Stimulated activated CD4-positive, alpha-beta T cell treated with anti-CD3 and anti-CD28 coated beads, Interleukin-4, amount 100 ng/mL, for 48 hours (primary cell): ENCODE data around the gene AKR7A2.
"Not testable (repeated sequence)": the region's sequence is repeated elsewhere in the genome, so short reads cannot be mapped to it uniquely, and the experiment has no call there.

Experiments
- DNase-seq, 2 donors: peaks; one replicate each; pipeline ENCODE4 v3.0.0-alpha.2; 2020; ENCODE audit warnings: low read depth in 2 of 2

Gene AKR7A2

GRCh38 chr1:19307794-19308508 is 4.0 kb downstream of the AKR7A2 start:
- DNase-seq: no peak

GRCh38 chr1:19306941-19307340 is 5.0 kb downstream of the AKR7A2 start:
- no peak for DNase-seq

- DNase-seq: no peak
Observed at GRCh38 chr1:19305880-19306279, 6.1 kb downstream of the AKR7A2 start.

GRCh38 chr1:19304081-19304480 is 7.9 kb downstream of the AKR7A2 start:
- DNase-seq: not testable (repeated sequence)

GRCh38 chr1:19300211-19300610 is 11.7 kb downstream of the AKR7A2 start:
- no peak for DNase-seq

- no peak for DNase-seq
Observed at GRCh38 chr1:19294638-19295037, 17.3 kb downstream of the AKR7A2 start.

GRCh38 chr1:19289244-19289643 is 22.7 kb downstream of the AKR7A2 start:
- DNase-seq: no peak

- peak; percentile 50 to 55 for DNase-seq
Observed at GRCh38 chr1:19288324-19289241, 23.4 kb downstream of the AKR7A2 start, which contains the start of gene AKR7A3. Gene AKR7A3 (minus strand): TSS chr1:19288770. CDS start chr1:19288709, 61 bp downstream.

- no peak for DNase-seq
Observed at GRCh38 chr1:19287436-19288185, 24.3 kb downstream of the AKR7A2 start.

- DNase-seq: not testable (repeated sequence)
Observed at GRCh38 chr1:19285807-19286206, 26.1 kb downstream of the AKR7A2 start.

- not testable (repeated sequence) for DNase-seq
Observed at GRCh38 chr1:19285366-19285765, 26.6 kb downstream of the AKR7A2 start.

GRCh38 chr1:19284881-19285280 is 27.1 kb downstream of the AKR7A2 start:
- DNase-seq: no peak

- DNase-seq: no peak
Observed at GRCh38 chr1:19283891-19284290, 28.1 kb downstream of the AKR7A2 start.

- DNase-seq: no peak
Observed at GRCh38 chr1:19274636-19275035, 37.3 kb downstream of the AKR7A2 start.

- DNase-seq: not testable (repeated sequence)
Observed at GRCh38 chr1:19273844-19274531, 38.0 kb downstream of the AKR7A2 start.

GRCh38 chr1:19273106-19273843 is 38.7 kb downstream of the AKR7A2 start:
- DNase-seq: no peak

- DNase-seq: no peak
Observed at GRCh38 chr1:19272064-19272463, 39.9 kb downstream of the AKR7A2 start.

- not testable (repeated sequence) for DNase-seq
Observed at GRCh38 chr1:19270343-19270730, 41.6 kb downstream of the AKR7A2 start.

GRCh38 chr1:19269427-19270342 is 42.3 kb downstream of the AKR7A2 start:
- not testable (repeated sequence) for DNase-seq

GRCh38 chr1:19268445-19268844 is 43.5 kb downstream of the AKR7A2 start:
- no peak for DNase-seq
